PC-3 (cell line): Measurements from ENCODE around the gene GPBAR1. TPM values are rescaled to one million over a fixed set of nuclear protein-coding genes. Genes with fewer than 3 reads are reported as not detected.

Experiments used
- ATAC-seq: fragments of 200-7000 bp; cut with Tn5 transposase; 2 replicates; pipeline ENCODE4 v1.9.1; 2020; ENCODE audit warnings: mild to moderate bottlenecking, moderate library complexity
- BruUV-seq: library from RNA; stranded (reverse); fragments of 400-500 nt; replicated peaks from 2 replicates; lab custom pipeline; 2021; lab: Mats Ljungman, UMichigan
- CTCF ChIA-PET: fragments of 300-600 bp; sonication (Branson Sonifier 250); formaldehyde crosslinking; loops from one replicate; lab custom pipeline; 2022; ENCODE audit warnings: antibody characterized with exemption; lab: Charles Lee
- POLR2A ChIA-PET: fragments of 300-600 bp; sonication (Branson Sonifier 250); formaldehyde crosslinking; loops from one replicate; lab custom pipeline; 2022; ENCODE audit warnings: antibody characterized with exemption; ENCODE audit not compliant: unreplicated experiment; lab: Charles Lee
- DNase-seq: peaks from one replicate; pipeline ENCODE4 v3.0.0-alpha.2; 2015
- H2AFZ ChIP-seq: fragments of 300-600 bp; sonication (generic); 2 replicates; pipeline ENCODE4 v1.6.0; 2016; ENCODE audit warnings: antibody characterized with exemption, low read length
- H3F3A ChIP-seq: fragments of 300-600 bp; sonication (generic); one replicate; pipeline ENCODE4 v1.6.0; 2017; ENCODE audit warnings: antibody characterized with exemption, low read length, control low read depth, mild to moderate bottlenecking; ENCODE audit not compliant: unreplicated experiment
- H3K27ac ChIP-seq: fragments of 300-600 bp; sonication (generic); 2 replicates; pipeline ENCODE4 v1.5.1; 2016; ENCODE audit warnings: mild to moderate bottlenecking, low read length
- H3K27me3 ChIP-seq: fragments of 300-600 bp; sonication (generic); 2 replicates; pipeline ENCODE4 v1.6.1; 2016; ENCODE audit warnings: low read length, mixed read lengths
- H3K36me3 ChIP-seq: fragments of 300-600 bp; sonication (generic); 2 replicates; pipeline ENCODE4 v1.6.1; 2016; ENCODE audit warnings: low read depth, mixed run types, low read length, mixed read lengths
- H3K4me1 ChIP-seq: fragments of 300-600 bp; sonication (generic); 2 replicates; pipeline ENCODE4 v1.5.1; 2016; ENCODE audit warnings: low read length; ENCODE audit not compliant: insufficient read depth
- H3K4me2 ChIP-seq: fragments of 300-600 bp; sonication (generic); 2 replicates; pipeline ENCODE4 v1.6.0; 2016; ENCODE audit warnings: low read length
- H3K4me3 ChIP-seq: fragments of 300-600 bp; sonication (generic); 2 replicates; pipeline ENCODE4 v1.5.1; 2016; ENCODE audit warnings: mild to moderate bottlenecking, low read length, mixed read lengths
- H3K79me2 ChIP-seq: fragments of 300-600 bp; sonication (generic); 2 replicates; pipeline ENCODE4 v1.6.1; 2017; ENCODE audit warnings: low read length, mixed read lengths
- H3K9ac ChIP-seq: fragments of 300-600 bp; sonication (generic); 2 replicates; pipeline ENCODE4 v1.6.0; 2016; ENCODE audit warnings: mild to moderate bottlenecking, low read length
- H3K9me2 ChIP-seq: fragments of 300-600 bp; sonication (generic); replicated peaks from 2 replicates; pipeline ENCODE4 v1.6.1; 2016; ENCODE audit warnings: mixed run types, low read length, mixed read lengths
- H3K9me3 ChIP-seq: fragments of 300-600 bp; sonication (generic); 2 replicates; pipeline ENCODE4 v1.6.1; 2016; ENCODE audit warnings: low read length, mixed read lengths
- H4K20me1 ChIP-seq: fragments of 300-600 bp; sonication (generic); 2 replicates; pipeline ENCODE4 v1.6.1; 2016; ENCODE audit warnings: low read length, mixed read lengths
- CTCF ChIP-seq: fragments of 300-600 bp; sonication (generic); conservative IDR thresholded peaks from 2 replicates; pipeline ENCODE4 v1.5.1; 2017; ENCODE audit warnings: antibody characterized with exemption, low read depth, mild to moderate bottlenecking, low read length
- EZH2 ChIP-seq: fragments of 300-600 bp; sonication (generic); IDR thresholded peaks from one replicate; pipeline ENCODE4 v1.6.1; 2017; ENCODE audit warnings: antibody characterized with exemption, mild to moderate bottlenecking, low read length; ENCODE audit not compliant: unreplicated experiment
- EZH2phosphoT487 ChIP-seq: fragments of 300-600 bp; sonication (generic); IDR thresholded peaks from 2 replicates; pipeline ENCODE4 v1.6.1; 2018; ENCODE audit warnings: mild to moderate bottlenecking, antibody characterized with exemption, low read length, borderline replicate concordance
- intact Hi-C: fragments of 100-400 bp; cut with micrococcal nuclease; formaldehyde crosslinking; loops from 2 replicates; pipeline ENCODE4 v1.9.0; 2023
- microRNA-seq: library from miRNA; unstranded; fragments of <30 nt; microRNA quantifications from one replicate; pipeline ENCODE4 v1.1.0, GENCODE V29; 2020; ENCODE audit not compliant: unreplicated experiment
- total RNA-seq: library from RNA; depleted of rRNA; stranded (reverse); fragments of >200 nt; gene quantifications from 2 replicates; pipeline ENCODE4 v1.2.3, GENCODE V29; 2014; rRNA removed

The GPBAR1 gene
- total RNA-seq, 1 experiment from 2014 or later: 0.18 TPM

- H3K4me1 ChIP-seq: no peaks in the 10 kb centered on the region
- H3K4me3 ChIP-seq: no peak overlapping the region
- ATAC-seq (peak; percentile 59), DNase-seq (peak; percentile 33)
- H3K79me2 ChIP-seq: no peaks in the 10 kb centered on the region
- ChIA-PET CTCF (no interaction called here), POLR2A (no interaction called here)
- H3K27ac ChIP-seq: no peak overlapping the region
- H3K9ac ChIP-seq: no peak overlapping the region
- intact Hi-C loops: no loop called here
- no peak overlapping the region for H2AFZ ChIP-seq
- no TSS peak for BruUV-seq
- H3K9me2 ChIP-seq: no peaks in the 10 kb centered on the region
- TF ChIP-seq CTCF: no peak
- no peak for TF ChIP-seq EZH2
- TF ChIP-seq EZH2phosphoT487: no peak
- no peaks in the 10 kb centered on the region for H3K36me3 ChIP-seq
- no peaks in the 10 kb centered on the region for H3F3A ChIP-seq
- no peaks in the 10 kb centered on the region for H4K20me1 ChIP-seq
- H3K27me3 ChIP-seq: no peaks in the 10 kb centered on the region
- H3K4me2 ChIP-seq: no peak overlapping the region
- no peaks in the 10 kb centered on the region for H3K9me3 ChIP-seq
Observed at GRCh38 chr2:218312267-218312756, 51.5 kb downstream of the GPBAR1 start.

DNA sequence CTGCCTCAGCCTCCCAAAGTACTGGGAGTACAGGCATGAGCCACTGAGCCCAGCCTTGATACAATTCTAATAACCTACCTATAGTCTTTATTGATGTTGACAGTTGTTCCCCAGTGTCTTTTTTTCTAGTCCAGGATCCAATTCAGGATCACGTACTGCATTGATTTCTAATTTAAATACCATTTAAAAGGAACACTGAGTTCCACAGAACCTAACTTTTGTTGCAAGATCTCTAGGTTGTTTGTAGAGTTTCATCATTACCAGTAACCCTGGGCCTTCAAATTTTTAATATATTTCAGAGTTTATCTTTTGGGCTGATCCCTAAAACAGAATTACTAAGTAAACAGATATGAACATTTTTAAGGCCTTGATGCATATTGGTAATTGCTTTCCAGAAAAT is 52.5 kb downstream of the GPBAR1 start:
- Histone ChIP-seq H3K9me2 (no peaks in the 10 kb centered on the region), H3K4me3 (no peak overlapping the region), H3K9me3 (no peaks in the 10 kb centered on the region), H3K9ac (no peak overlapping the region), H3K27me3 (no peaks in the 10 kb centered on the region), H3K4me2 (no peak overlapping the region), H4K20me1 (no peaks in the 10 kb centered on the region), H3K27ac (no peak overlapping the region), H3K4me1 (no peaks in the 10 kb centered on the region), H3F3A (no peaks in the 10 kb centered on the region), H3K79me2 (no peaks in the 10 kb centered on the region), H3K36me3 (no peaks in the 10 kb centered on the region), H2AFZ (no peak overlapping the region)
- no TSS peak for BruUV-seq
- POLR2A ChIA-PET: no interaction called here
- ATAC-seq (no peak), DNase-seq (no peak)
- CTCF ChIA-PET: no interaction called here
- TF ChIP-seq EZH2phosphoT487: no peak
- TF ChIP-seq CTCF: no peak
- TF ChIP-seq EZH2: no peak
- intact Hi-C loops: no loop called here

Small RNAs within 50 kb of the gene (microRNA-seq; reads per million reads assigned to microRNA genes)
- gene MIR6513: not detected

Other genes with a start within 250 kb of the GPBAR1 start
- gene RUFY4, start 191.8 kb upstream of the GPBAR1 start, total RNA-seq: not detected in 2 replicates
- not detected in 2 replicates for gene CXCR2, start 135.0 kb upstream of the GPBAR1 start, total RNA-seq
- gene CXCR1, start 94.1 kb upstream of the GPBAR1 start, total RNA-seq: not detected in 2 replicates
- gene ARPC2, start 43.8 kb upstream of the GPBAR1 start, total RNA-seq: 210 and 213 TPM in 2 replicates
- 272 and 312 TPM in 2 replicates for gene AAMP, start 9.1 kb downstream of the GPBAR1 start, total RNA-seq
- 95.5 and 97.7 TPM in 2 replicates for gene PNKD, start 9.5 kb downstream of the GPBAR1 start, total RNA-seq
- 42.8 and 45.0 TPM in 2 replicates for gene TMBIM1, start 31.5 kb downstream of the GPBAR1 start, total RNA-seq
- not detected in 2 replicates for gene CATIP, start 95.8 kb downstream of the GPBAR1 start, total RNA-seq
- 0.17 and 0.33 TPM in 2 replicates for gene SLC11A1, start 121.3 kb downstream of the GPBAR1 start, total RNA-seq
- gene CTDSP1, start 138.9 kb downstream of the GPBAR1 start, total RNA-seq: 73.2 and 94.6 TPM in 2 replicates
- 0.26 and 0.92 TPM in 2 replicates for gene VIL1, start 158.1 kb downstream of the GPBAR1 start, total RNA-seq